Measurements from ENCODE around the gene RPLP1. TPM values are rescaled to one million over a fixed set of nuclear protein-coding genes. Genes with fewer than 3 reads are reported as not detected.

Gene RPLP1
- total RNA-seq, 1 donor from 2014 or later: 1,505 TPM

DNA sequence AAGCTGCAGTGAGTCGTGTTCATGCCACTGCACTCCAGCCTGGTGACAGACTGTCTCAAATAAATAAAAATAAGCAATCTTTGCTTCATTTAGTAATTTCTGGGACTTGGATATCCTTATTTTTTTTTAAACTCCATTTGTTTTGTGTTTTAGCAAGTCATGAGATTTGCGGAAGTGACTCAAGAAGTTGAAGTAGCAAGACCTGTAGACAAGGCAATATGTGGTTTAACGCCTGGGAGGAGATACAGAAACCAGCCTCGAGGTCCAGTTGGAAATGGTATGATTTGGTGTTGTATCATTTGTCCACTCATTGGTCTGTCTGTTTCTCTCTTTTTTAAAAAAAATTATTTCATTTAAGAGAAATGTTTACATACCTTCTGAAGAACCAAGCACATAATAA, 16.6 kb upstream of the RPLP1 start:
- intact Hi-C loops (cut with micrococcal nuclease): no loop called here

DNA sequence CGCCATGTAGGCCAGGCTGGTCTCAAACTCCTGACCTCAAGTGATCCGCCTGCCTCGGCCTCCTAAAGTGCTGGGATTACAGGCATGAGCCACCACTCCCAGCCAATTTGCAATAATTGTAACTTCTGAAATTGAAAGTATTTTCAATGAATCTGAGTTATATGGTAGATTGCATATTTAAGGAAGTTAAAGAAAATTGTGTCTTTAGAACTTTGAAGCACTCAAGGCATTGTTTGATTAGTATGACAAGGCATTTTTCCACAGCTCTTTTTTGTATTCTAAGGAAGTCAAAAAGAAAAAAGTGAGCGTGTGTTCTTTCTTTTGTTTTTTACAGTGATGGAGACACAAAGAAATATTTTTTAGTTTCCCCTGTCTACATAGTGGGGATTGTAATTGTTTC, 15.7 kb upstream of the RPLP1 start:
- intact Hi-C loops (cut with micrococcal nuclease): no loop called here

DNA sequence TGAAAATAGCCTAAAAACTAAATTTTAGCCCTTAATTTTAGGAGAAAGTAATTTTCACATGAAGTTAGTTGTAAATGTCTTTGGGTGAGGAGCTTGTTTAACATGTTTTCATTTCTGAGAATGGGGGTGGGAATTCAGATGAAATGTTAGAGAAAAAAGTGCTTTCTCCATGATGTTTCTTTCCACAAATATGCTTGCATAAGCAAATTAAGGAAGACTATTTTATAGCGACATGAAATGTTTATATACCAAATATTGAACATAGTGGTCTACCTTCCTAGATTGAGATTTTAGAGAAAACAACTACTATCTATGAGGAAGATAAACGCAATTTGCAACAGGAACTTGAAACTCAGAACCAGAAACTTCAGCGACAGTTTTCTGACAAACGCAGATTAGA, 13.0 kb upstream of the RPLP1 start:
- intact Hi-C loops (cut with micrococcal nuclease): no loop called here

DNA sequence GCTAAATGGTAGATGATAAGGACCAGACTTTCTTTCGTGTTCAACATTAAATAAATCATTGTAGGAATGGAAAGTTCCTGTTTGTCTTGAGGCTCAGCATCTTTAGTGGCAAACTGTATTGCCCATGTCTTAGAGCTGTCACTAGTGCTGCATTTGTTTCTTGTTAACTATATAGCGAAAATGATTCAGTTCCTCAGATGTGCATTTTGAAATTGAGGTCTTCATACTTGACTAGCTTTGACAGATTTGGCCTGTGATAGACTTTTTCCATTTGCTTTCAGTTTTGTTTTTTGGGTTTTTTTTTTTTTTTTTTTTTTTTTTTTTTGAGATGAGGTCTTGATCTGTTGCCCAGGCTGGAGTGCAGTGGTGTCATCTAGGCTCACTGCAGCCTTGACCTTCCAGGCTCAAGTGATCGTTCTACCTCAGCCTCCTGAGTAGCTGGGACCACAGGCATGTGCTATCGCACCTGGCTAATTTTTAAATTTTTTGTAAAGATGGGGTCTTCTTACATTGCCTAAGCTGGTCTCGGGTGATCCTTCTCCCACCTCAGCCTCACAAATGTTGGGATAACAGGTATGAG, 9.5 kb upstream of the RPLP1 start:
- intact Hi-C loops (cut with micrococcal nuclease): loop anchor here (1.0 kb wide), 2 partner anchors 9 to 29 kb away; partner anchors contain the start of genes KIF23 and RPLP1

DNA sequence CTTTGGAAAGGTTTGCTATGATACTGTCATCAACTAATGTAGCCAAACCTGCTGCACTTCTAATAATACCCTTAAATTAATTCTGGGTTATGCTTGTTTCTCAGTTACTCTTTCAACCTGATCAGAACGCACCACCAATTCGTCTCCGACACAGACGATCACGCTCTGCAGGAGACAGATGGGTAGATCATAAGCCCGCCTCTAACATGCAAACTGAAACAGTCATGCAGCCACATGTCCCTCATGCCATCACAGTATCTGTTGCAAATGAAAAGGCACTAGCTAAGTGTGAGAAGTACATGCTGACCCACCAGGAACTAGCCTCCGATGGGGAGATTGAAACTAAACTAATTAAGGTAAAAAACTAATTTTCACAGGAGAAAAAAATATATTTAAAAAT, 7.9 kb upstream of the RPLP1 start:
- intact Hi-C loops (cut with micrococcal nuclease): no loop called here

- intact Hi-C loops (cut with micrococcal nuclease): no loop called here
Observed at GRCh38 chr15:69446953-69447352, 5.7 kb upstream of the RPLP1 start.

- intact Hi-C loops (cut with micrococcal nuclease): loop anchor here (5.0 to 10.0 kb wide), 2 partner anchors 633 to 1395 kb away; partner anchors contain the start of gene PIAS1
Observed at GRCh38 chr15:69450221-69450620, 2.4 kb upstream of the RPLP1 start.

DNA sequence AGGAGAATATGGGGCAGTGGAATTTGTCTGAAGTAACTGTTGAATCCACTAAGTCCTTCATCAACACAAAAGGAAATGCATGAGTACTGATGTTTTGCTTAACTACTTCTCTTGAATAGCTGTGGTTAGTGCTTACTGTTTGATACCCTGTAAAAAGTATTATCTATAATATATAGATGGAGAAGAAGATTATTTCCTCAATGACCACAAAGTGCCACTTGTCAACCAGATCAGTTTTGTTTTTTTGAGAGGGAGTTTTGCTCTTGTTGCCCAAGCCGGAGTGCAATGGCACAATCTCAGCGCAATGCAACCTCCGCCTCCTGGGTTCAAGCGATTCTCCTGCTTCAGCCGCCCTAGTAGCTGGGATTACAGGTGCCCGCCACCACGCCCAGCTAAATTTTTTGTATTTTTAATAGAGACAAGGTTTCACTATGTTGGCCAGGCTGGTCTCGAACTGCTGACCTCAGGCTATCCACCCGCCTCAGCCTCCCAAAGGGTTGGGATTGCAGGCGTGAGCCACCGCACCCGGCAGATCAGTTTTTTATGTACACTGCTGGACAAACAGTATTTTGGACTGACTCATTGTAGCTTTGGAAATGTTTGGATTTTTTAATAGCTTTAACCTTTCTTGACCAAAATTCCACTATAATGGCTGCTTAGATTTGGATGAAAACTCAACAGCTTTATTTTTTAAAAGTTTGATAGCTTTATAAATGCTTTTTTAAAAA, 1.5 kb upstream of the RPLP1 start:
- intact Hi-C loops (cut with micrococcal nuclease): loop anchor here (5.0 to 10.0 kb wide), 2 partner anchors 634 to 1396 kb away; partner anchors contain the start of gene PIAS1

DNA sequence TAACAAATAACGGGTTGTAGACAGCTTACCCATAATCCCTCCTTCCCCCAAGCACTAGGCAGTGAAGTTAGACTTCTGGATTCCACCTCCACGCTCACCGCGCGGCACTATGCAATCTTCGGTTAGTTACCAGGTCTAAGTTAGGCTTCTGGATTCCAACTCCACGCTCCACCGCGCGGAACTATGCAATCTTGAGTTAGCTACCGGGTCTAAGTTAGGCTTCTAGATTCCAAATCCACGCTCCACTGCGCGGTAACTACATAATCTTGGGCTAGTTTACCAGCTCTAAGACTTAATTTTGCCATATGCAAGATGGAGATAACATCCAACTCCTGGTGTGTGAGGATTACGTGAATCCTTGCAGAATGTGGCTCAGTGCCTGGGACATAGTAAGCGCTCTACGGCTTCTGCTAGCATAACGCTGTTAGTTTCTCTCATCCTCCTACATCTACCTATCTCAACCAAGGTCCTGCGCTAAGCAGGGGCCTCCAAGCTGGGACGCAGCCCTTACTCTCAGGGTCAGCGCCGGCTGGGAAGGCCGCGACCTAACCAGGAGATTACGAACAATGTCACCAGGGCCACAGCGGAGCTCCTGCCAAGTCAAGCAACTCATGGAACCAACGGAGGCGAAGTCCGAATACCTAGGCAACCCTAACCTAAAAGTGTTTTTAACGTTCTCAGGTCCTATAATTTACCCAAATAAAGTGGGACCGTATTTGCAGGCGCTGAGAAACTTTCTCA, 497 bp upstream of the RPLP1 start:
- intact Hi-C loops (cut with micrococcal nuclease): loop anchor here (1.0 to 10.0 kb wide), 8 partner anchors 9 to 1397 kb away; partner anchors contain the start of genes GLCE, KIF23 and PIAS1

DNA sequence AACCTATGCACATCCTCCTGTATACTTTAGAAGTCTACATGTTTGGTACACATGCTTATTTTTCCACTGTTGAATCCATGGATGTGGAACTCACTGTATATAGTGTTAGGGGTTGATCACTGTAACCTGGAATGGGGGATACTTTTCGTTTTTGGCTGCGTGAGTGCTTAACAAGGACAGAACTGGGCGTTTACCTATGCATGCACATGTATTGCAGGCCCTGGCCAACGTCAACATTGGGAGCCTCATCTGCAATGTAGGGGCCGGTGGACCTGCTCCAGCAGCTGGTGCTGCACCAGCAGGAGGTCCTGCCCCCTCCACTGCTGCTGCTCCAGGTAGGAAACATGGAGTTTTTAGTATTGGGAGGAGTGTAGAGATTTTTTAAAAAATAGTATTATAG, 2.3 kb downstream of the RPLP1 start:
- intact Hi-C loops (cut with micrococcal nuclease): loop anchor here (5.0 to 10.0 kb wide), 2 partner anchors 638 to 1400 kb away; partner anchors contain the start of gene PIAS1

GRCh38 chr15:69456208-69457166, 3.9 kb downstream of the RPLP1 start:
- intact Hi-C loops (cut with micrococcal nuclease): loop anchor here (10.0 kb wide), 1 partner anchor 1402 kb away; the partner anchor contains the start of gene PIAS1

DNA sequence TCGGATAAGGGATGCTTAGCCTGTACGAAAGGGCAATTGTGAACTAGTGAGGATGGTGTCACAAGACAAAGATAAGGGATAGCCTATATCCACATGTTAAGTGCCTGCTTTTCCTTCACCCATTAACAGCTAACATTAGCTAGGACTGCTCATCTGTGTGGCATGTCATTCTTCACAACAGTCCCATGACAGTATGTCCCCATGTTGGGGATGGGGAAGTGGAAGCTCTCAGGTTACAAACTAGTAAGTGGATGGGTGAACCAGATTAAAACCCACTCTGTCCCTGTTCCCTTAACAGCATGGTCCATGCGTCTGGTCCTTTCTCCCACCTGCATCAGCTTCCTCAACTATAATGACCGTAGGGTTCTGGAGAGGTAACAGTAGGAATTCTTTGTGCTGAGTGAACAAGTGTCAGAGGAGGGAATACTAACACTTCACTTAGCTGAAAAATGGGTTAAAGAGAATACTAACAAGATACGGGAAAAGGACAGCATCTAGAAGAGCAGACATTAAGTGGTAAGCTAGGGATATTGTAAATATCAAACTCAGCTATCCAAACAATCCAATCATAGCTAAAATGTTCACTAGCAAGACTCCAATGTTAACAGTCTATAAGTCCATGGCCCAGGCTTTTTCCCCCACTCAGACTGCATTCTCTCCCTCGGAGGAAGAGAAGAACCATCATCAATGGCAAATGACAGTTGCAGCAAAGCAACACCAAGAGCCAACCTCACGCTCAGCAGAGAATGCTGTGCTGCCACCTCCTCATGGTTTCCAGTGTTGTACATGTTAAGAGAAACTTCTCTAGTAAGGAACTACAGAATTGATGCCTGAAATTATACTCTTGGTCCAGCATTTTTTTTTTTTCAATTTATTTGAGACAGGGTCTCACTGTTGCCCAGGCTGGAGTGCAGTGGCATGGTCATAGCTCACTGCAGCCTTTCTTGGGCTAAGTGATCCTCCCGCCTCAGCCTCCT, 5.0 kb downstream of the RPLP1 start:
- intact Hi-C loops (cut with micrococcal nuclease): loop anchor here (10.0 kb wide), 1 partner anchor 1403 kb away; the partner anchor contains the start of gene PIAS1

DNA sequence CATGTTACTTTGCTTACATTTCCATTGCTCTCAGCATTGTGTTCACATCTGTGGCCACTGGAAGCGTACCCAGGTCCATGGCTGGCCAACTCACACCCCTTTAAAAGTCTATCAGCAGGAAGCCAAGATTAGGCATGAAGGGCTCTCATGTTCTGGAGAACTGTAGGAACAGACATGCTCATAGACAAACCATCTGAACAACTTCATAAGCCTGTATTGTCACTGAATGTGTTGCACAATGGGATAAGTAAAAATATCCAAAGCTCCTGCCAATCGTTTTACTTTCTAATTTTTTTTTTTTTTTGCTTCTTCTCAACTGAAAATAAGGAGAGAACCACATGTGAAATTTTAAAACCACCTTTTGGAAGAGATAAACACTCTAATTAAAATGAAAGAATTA, 6.4 kb downstream of the RPLP1 start:
- intact Hi-C loops (cut with micrococcal nuclease): loop anchor here (10.0 kb wide), 1 partner anchor 1404 kb away; the partner anchor contains the start of gene PIAS1

DNA sequence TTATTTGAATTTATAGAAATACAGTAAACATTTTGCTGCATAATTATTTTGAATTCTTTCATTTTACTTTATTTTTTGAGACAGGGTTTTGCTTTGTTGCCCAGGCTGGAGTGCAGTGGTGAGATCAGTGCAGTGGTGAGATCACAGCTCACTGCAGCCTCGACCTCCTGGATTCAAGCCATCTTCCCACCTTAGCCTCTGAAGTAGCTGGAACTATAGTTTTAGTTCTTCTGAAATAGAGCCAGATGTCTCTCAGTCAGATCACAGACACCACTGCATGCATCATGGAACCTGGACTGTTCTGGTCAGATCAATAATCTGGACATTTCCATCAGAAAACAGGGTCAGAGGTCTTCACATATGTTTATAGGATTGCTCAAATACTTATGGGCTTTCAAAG, 7.9 kb downstream of the RPLP1 start:
- intact Hi-C loops (cut with micrococcal nuclease): no loop called here

GRCh38 chr15:69462030-69462492, 9.4 kb downstream of the RPLP1 start:
- intact Hi-C loops (cut with micrococcal nuclease): loop anchor here (1.0 to 2.0 kb wide), 2 partner anchors 10 to 403 kb away; partner anchors contain the start of gene RPLP1

DNA sequence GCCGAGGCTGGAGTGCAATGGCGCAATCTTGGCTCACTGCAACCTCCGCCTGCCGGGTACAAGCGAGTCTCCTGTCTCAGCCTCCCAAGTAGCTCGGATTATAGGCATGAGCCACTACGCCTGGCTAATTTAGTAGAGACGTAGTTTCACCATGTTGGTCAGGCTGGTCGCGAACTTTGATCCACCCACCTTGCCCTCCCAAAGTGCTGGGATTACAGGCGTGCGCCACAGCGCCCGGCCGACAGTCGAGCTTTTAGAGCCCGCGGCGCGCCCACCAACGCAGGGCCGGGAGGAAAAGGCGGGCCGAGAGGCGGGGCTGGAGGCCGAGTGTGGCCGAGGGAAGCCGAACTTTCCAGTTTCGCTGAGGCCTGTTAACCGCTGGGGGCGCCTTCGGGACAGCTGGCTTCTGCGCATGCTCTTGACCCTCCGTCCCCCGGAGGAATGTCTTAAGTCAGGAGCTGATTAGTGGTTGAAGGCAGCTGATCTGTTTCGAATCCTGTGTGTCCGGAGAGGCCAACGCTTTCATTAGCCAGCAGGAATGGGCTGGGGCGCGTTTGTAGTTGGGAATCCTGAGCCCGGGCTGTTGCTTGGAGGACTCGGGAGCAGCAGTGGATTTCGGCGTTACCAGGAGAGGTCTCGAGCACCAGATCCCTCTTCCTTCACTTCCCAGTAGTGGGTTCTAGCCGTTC, 10.0 kb downstream of the RPLP1 start:
- intact Hi-C loops (cut with micrococcal nuclease): loop anchor here (1.0 to 2.0 kb wide), 2 partner anchors 10 to 404 kb away; partner anchors contain the start of gene RPLP1

- intact Hi-C loops (cut with micrococcal nuclease): loop anchor here (2.0 kb wide), 1 partner anchor 404 kb away; no protein-coding TSS in a partner anchor
Observed at GRCh38 chr15:69463182-69463756, 10.7 kb downstream of the RPLP1 start.

DNA sequence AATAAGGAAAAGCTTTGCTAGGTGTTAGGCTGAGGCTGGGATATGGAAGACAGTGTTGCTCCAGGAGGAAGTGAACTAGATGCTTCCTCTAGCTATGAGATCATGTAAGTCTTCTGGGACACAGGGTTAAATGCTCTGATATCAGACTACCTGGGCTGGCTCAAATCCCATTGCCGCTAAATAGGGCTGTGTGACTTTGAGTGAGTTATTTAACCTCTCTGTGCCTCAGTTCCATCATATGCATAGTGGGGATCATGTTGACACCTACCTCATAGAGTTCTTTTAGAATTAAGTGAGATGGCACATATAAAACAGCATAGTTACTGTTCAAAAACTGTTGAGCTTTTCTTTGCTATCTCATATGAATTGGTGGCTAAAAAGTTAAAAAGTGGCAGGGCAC, 12.6 kb downstream of the RPLP1 start:
- intact Hi-C loops (cut with micrococcal nuclease): loop anchor here (5.0 kb wide), 2 partner anchors 557 to 837 kb away; no protein-coding TSS in a partner anchor

Data from T-helper 1 cell treated with Interleukin-12 subunit alpha and Interleukin-12 subunit beta and Interleukin-4 antibody, amounts not matched to agents 30 ng/mL and 1 ng/mL, for 36 hours (primary cell).